Liver (tissue), 9 donors: ENCODE results near the gene HIRIP3. TPM values are rescaled to one million over a fixed set of nuclear protein-coding genes. Genes with fewer than 3 reads are reported as not detected.

ENCODE experiments used
- DNase-seq: peaks from one replicate; pipeline ENCODE4 v3.0.0-alpha.2; 2017; ENCODE audit warnings: low spot score
- H3K27ac ChIP-seq, 2 donors: one replicate each; pipeline ENCODE4 v1.7.0; 2013; ENCODE audit warnings: inconsistent platforms in 2 of 2, low read length in 2 of 2, control low read depth in 1 of 2, low read depth in 1 of 2, mild to moderate bottlenecking in 1 of 2
- H3K27me3 ChIP-seq, 4 donors: one replicate each; pipeline versions ENCODE4 v1.6.1 to v1.7.0; 2013; ENCODE audit warnings: low read length in 3 of 4, inconsistent platforms in 1 of 4, mild to moderate bottlenecking in 1 of 4, moderate library complexity in 1 of 4; ENCODE audit not compliant: control insufficient read depth in 4 of 4, insufficient read depth in 4 of 4
- H3K36me3 ChIP-seq, 4 donors: one replicate each; pipeline versions ENCODE4 v1.6.1 to v1.7.0; 2013; ENCODE audit warnings: low read length in 3 of 4, mild to moderate bottlenecking in 3 of 4, low read depth in 1 of 4, moderate library complexity in 1 of 4; ENCODE audit not compliant: control insufficient read depth in 4 of 4, insufficient read depth in 3 of 4
- H3K4me1 ChIP-seq, 4 donors: one replicate each; pipeline versions ENCODE4 v1.6.1 to v1.7.0; 2013; ENCODE audit warnings: low read length in 3 of 4, mild to moderate bottlenecking in 3 of 4, moderate library complexity in 1 of 4; ENCODE audit not compliant: control insufficient read depth in 4 of 4, insufficient read depth in 4 of 4
- H3K4me3 ChIP-seq, 3 donors: one replicate each; pipeline versions ENCODE4 v1.6.1 to v1.7.0; 2013; ENCODE audit warnings: low read length in 3 of 3, control low read depth in 1 of 3, low read depth in 1 of 3, mild to moderate bottlenecking in 1 of 3
- H3K9ac ChIP-seq, 2 donors: one replicate each; pipeline ENCODE4 v1.7.0; 2013; ENCODE audit warnings: low read length in 2 of 2, mild to moderate bottlenecking in 2 of 2, moderate library complexity in 2 of 2, control low read depth in 1 of 2, low read depth in 1 of 2
- H3K9me3 ChIP-seq, 4 donors: one replicate each; pipeline versions ENCODE4 v1.6.1 to v1.7.0; 2013; ENCODE audit warnings: low read length in 3 of 4; ENCODE audit not compliant: control insufficient read depth in 4 of 4
- CTCF ChIP-seq: fragments of 150-350 bp; IDR thresholded peaks from 2 replicates; pipeline ENCODE4 v1.5.1; 2017; ENCODE audit warnings: improper control_type of control experiment, low read depth, low read length; ENCODE audit not compliant: missing input control
- EGR1 ChIP-seq, 2 donors: IDR thresholded peaks; 2 replicates each; pipeline ENCODE4 v1.6.1; 2016 to 2018; ENCODE audit warnings: antibody characterized with exemption in 2 of 2, low read depth in 2 of 2
- FOXA1 ChIP-seq: IDR thresholded peaks from 2 replicates; pipeline ENCODE4 v1.6.1; 2016; ENCODE audit warnings: antibody characterized with exemption
- FOXA2 ChIP-seq: IDR thresholded peaks from 2 replicates; pipeline ENCODE4 v1.6.1; 2016; ENCODE audit warnings: antibody characterized with exemption
- GABPA ChIP-seq, 2 donors: IDR thresholded peaks in 1 of 2; conservative IDR thresholded peaks in 1 of 2; 2 replicates each; pipeline ENCODE4 v1.6.1; 2016; ENCODE audit warnings: antibody characterized with exemption in 2 of 2, mild to moderate bottlenecking in 1 of 2, moderate library complexity in 1 of 2
- HNF4A ChIP-seq, 2 donors: conservative IDR thresholded peaks; 2 replicates each; pipeline ENCODE4 v1.6.1; 2016; ENCODE audit warnings: antibody characterized with exemption in 2 of 2, mild to moderate bottlenecking in 2 of 2
- HNF4G ChIP-seq: IDR thresholded peaks from 2 replicates; pipeline ENCODE4 v1.6.1; 2016; ENCODE audit warnings: antibody characterized with exemption
- JUND ChIP-seq, 2 donors: IDR thresholded peaks; 2 replicates each; pipeline ENCODE4 v1.6.1; 2016; ENCODE audit warnings: antibody characterized with exemption in 2 of 2
- MAX ChIP-seq: IDR thresholded peaks from 2 replicates; pipeline ENCODE4 v1.6.1; 2016; ENCODE audit warnings: antibody characterized with exemption
- NR2F2 ChIP-seq: IDR thresholded peaks from 2 replicates; pipeline ENCODE4 v1.6.1; 2016; ENCODE audit warnings: antibody characterized with exemption
- RAD21 ChIP-seq, 2 donors: IDR thresholded peaks; 2 replicates each; pipeline ENCODE4 v1.6.1; 2016; ENCODE audit warnings: antibody characterized with exemption in 2 of 2, mild to moderate bottlenecking in 2 of 2
- REST ChIP-seq: IDR thresholded peaks from 2 replicates; pipeline ENCODE4 v1.6.1; 2016; ENCODE audit warnings: antibody characterized with exemption, mild to moderate bottlenecking
- RXRA ChIP-seq, 2 donors: IDR thresholded peaks; 2 replicates each; pipeline ENCODE4 v1.6.1; 2017 to 2018; ENCODE audit warnings: antibody characterized with exemption in 2 of 2, mild to moderate bottlenecking in 1 of 2
- SP1 ChIP-seq: IDR thresholded peaks from 2 replicates; pipeline ENCODE4 v1.6.1; 2018; ENCODE audit warnings: antibody characterized with exemption, mild to moderate bottlenecking
- TAF1 ChIP-seq: conservative IDR thresholded peaks from 2 replicates; pipeline ENCODE4 v1.6.1; 2016; ENCODE audit warnings: antibody characterized with exemption, mild to moderate bottlenecking
- YY1 ChIP-seq: IDR thresholded peaks from 2 replicates; pipeline ENCODE4 v1.6.1; 2016; ENCODE audit warnings: antibody characterized with exemption, mild to moderate bottlenecking
- ZBTB33 ChIP-seq: IDR thresholded peaks from 2 replicates; pipeline ENCODE4 v1.6.1; 2016; ENCODE audit warnings: antibody characterized with exemption
- WGBS: extraction: QIAGEN DNeasy Blood & Tissue Kit; methylation state at CpG from one replicate; pipeline ENCODE4 v1.1.7; 2013; 5-methylcytosine and 5-hydroxymethylcytosine counted together
- polyA plus RNA-seq, 2 donors: library from polyadenylated mRNA; stranded (reverse) in 1 of 2; unstranded in 1 of 2; fragments of 200-250 nt in 1 of 2; fragments of >200 nt in 1 of 2; fragmentation: Nextera tagmentation in 1 of 2; extraction: Ambion mirVana in 1 of 2; gene quantifications; one replicate each; pipeline versions ENCODE4 v1.2.1 to v1.2.3, GENCODE V29; 2013 to 2015
- total RNA-seq, 2 donors: library from RNA; depleted of rRNA; stranded (reverse); fragments of >200 nt; gene quantifications; one replicate each; pipeline ENCODE4 v1.2.3, GENCODE V29; 2014
- TF ChIP-seq, protein P1 (sequence below): IDR thresholded peaks from 2 replicates; pipeline ENCODE4 v1.6.1; 2016; ENCODE audit warnings: antibody characterized with exemption
- donor health status: healthy.
- donor health status: healthy.
- donor health status: healthy.
- donor health status: healthy.
- donor health status: healthy.

HIRIP3 gene
- total and polyA plus RNA-seq, 4 donors: 5.7 to 10.5 (median 9.1) TPM

DNA sequence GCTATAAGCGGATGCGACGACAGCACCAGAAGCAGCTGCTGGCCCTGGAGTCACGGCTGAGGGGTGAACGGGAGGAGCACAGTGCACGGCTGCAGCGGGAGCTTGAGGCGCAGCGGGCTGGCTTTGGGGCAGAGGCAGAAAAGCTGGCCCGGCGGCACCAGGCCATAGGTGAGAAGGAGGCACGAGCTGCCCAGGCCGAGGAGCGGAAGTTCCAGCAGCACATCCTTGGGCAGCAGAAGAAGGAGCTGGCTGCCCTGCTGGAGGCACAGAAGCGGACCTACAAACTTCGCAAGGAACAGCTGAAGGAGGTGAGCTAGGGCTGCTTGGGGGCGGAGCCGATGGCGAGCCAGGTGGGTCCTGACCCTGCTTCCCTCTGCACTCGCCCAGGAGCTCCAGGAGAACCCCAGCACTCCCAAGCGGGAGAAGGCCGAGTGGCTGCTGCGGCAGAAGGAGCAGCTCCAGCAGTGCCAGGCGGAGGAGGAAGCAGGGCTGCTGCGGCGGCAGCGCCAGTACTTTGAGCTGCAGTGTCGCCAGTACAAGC lies 10.1 kb downstream of the HIRIP3 start:
- Histone ChIP-seq H3K27ac (no peak overlapping the region), H3K4me1 (no peaks in the 10 kb centered on the region), H3K9ac (no peak overlapping the region), H3K4me3 (no peak overlapping the region), H3K36me3 (peaks cover 37 to 93% (median 63%) of the 10 kb centered on the region in 4 donors), H3K9me3 (no peaks in the 10 kb centered on the region), H3K27me3 (no peaks in the 10 kb centered on the region)
- TF ChIP-seq RAD21 (IDR thresholded peaks at IDR 0.05): no peak
- no peak for DNase-seq
- 96% methylated on average over 28 of the region's 28 CpGs for WGBS

DNA sequence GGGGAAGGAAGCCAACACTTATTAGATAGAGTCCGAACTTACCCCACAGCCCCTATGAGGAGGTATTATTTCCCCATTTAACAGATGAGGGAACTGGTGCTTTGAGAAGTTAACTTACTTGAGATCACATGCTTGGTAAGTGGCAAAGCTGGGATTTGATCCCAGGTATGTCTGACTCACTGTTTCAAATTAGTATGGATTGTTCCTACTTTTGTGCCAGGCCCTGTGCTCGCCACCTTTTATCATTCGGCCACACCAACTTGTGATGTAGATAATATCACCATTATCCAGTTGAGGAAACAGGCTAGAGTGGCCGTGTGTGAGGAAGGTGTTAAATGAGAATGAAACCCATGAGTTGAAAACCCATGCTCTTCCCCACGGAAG lies 10.7 kb downstream of the HIRIP3 start:
- H3K36me3 ChIP-seq: peaks cover 38 to 94% (median 68%) of the 10 kb centered on the region in 4 donors
- WGBS: 93% methylated on average over 5 of the region's 5 CpGs
- TF ChIP-seq HNF4G (no peak), SP1 (no peak), ZBTB33 (no peak), RAD21 (IDR thresholded peaks at IDR 0.05) (no peak), CTCF (no peak), NR2F2 (no peak), FOXA2 (no peak), GABPA (IDR thresholded peaks at IDR 0.05 in 1 of 2, conservative IDR thresholded peaks at IDR 0.05 in 1 of 2) (no peak), FOXA1 (no peak), YY1 (no peak), EGR1 (IDR thresholded peaks at IDR 0.05; ENCODE audit: low read depth in 2 of 2) (no peak), MAX (no peak), JUND (IDR thresholded peaks at IDR 0.05) (no peak), REST (no peak), RXRA (IDR thresholded peaks at IDR 0.05) (no peak), TAF1 (no peak), HNF4A (conservative IDR thresholded peaks at IDR 0.05) (no peak)
- TF ChIP-seq, protein P1, sequence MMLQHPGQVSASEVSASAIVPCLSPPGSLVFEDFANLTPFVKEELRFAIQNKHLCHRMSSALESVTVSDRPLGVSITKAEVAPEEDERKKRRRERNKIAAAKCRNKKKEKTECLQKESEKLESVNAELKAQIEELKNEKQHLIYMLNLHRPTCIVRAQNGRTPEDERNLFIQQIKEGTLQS: no peak

More for the DNA sequence above, 10.7 kb downstream of the HIRIP3 start:
- DNase-seq: no peak
- Histone ChIP-seq H3K4me1 (no peaks in the 10 kb centered on the region), H3K9ac (no peak overlapping the region), H3K27me3 (no peaks in the 10 kb centered on the region), H3K9me3 (no peaks in the 10 kb centered on the region), H3K4me3 (no peak overlapping the region), H3K27ac (no peak overlapping the region)
